GM21381 (cell line): ENCODE results near the gene RGS7.
"Not testable (repeated sequence)": the region's sequence is repeated elsewhere in the genome, so short reads cannot be mapped to it uniquely, and the experiment has no call there.

Experiments used
- ATAC-seq: cut with Tn5 transposase; IDR thresholded peaks from one replicate; pipeline ENCODE4 v1.9.1; 2021; ENCODE audit warnings: mild to moderate bottlenecking, moderate library complexity; ENCODE audit not compliant: unreplicated experiment

Gene RGS7

DNA sequence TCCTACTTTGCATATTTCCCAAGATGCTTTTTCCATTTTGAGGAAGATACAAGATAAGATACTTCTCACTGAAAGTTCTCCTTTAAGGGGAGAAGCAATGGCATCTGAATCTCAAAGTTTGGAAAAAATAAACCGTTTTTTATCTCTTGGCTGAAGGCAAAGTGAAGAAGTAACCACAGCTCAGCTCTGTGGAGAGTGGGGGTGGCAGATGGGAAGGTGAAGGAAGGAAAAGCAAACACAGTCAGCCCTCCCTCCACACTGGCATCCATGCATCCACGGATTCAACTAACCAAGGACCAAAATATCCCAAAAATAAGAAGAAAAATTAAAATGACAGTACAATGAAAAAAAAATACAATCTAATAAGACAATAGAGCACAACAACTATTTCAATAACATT is 211.1 kb downstream of the RGS7 start:
- ATAC-seq = no peak

DNA sequence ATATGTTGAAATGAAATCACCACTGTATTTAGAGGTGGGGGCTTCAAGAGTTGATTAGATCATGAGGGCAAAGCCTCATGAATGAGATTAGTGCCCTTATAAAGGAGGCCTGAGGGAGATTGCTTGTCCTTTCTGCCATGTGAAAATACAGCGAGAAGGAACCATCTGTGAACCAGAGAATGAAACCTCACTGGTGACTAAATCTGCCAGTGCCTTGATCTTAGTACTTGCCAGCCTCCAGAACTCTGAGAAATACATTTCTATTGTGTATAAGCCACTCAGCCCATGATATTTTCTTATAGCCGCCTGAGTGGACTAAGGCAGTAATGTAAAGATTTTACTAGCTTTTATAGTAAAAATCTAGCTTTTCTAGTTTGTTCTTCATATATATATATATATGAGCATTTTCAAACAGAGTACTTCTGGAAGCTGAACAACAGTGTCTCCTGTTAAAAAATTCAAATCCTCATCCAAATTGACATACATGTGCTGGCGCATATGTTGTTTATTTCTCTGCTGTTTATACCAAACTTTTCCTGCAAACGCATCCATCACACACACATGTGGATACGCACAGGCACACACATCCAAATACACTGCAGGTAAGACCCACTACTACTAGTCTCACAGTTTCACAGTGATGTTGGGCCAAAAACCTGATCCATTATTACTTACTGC is 213.1 kb downstream of the RGS7 start:
- ATAC-seq = no peak

DNA sequence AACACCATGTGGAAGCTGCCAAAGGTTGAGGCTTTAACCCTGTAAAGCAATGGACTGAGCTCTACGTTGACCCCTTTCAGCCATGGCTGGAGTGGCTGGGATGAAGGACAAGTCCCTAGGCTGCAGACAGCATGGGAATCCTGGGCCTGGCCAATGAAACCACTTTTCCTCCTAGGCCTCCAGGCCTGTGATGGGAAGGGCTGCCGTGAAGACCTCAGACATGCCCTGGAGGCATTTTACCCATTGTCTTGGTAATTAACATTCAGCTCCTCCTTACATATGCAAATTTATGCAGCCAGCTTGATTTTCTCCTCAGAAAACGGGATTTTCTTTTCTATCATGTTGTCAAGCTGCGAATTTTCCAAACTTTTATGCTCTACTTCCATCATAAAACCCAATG is 214.5 kb downstream of the RGS7 start:
- ATAC-seq = no peak

DNA sequence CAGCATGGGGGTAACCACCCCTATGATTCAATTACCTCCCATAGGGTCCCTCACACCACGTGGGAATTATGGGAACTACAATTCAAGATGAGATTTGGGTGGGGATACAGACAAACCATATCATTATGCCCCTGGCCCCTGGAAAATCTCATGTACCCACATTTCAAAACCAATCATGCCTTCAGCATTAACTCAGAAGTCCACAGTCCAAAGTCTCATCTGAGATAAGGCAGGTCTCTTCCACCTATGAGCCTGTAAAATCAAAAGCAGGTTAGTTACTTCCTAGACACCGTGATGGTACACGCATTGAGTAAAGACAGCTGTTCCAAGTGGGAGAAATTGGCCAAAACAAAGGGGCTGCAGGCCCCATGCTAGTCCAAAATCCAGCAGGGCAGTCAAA is 215.4 kb downstream of the RGS7 start:
- ATAC-seq = not testable (repeated sequence)

DNA sequence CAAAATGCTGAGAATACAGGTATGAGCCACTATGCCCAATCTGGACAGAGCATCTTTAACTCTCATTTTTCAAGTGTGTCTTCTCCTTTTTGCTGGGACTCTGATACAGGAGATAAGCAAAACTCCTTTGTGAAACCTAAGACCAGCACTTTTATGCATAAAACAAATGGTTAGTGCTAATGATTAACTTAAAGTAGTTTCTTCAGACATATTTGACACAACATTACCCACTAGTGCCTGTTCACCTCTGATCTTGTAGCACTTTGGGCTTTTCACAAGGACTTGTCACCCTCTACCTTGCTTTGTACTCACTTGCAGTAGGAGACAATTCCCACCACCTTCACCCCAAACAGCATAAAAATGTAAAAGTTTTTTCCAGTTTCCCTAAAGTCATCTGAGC is 216.3 kb downstream of the RGS7 start:
- no peak for ATAC-seq

DNA sequence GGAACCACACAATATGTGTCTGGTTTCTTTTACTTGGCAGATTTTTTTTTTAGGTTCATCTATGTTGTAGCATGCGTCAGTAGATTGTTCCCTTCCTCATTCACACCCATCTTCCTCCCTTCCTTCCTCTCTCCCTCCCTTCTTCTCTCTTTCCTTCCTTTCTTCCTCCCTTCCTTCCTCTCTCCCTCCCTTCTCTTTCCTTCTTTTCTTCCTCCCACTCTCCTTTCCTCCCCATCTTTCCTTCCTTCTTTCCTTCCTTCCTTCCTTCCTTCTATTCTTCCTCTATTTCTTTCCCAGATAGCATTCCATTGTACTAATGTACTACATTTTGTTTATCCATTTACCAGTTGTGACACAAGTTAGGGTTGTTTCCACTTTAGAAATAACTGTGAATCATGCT is 218.0 kb downstream of the RGS7 start:
- ATAC-seq = no peak

DNA sequence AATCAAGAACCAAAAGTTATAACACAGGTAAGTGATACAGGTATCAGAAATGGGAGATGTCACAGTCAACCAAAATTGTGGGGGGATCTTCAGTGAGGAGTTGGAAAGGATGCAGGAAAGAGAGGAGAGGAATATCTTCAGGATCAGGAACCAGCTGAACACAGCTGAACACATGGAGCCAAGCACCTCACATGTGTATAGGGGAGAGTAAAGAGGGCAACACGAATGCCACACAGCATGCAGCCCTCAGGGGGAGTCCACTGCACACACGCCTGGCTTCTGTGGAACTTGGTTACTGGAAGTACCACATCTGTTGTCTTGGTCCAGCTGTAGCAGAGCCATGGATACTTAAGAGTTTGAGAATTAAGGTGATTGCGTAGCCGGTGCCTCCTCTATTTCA is 218.8 kb downstream of the RGS7 start:
- no peak for ATAC-seq

DNA sequence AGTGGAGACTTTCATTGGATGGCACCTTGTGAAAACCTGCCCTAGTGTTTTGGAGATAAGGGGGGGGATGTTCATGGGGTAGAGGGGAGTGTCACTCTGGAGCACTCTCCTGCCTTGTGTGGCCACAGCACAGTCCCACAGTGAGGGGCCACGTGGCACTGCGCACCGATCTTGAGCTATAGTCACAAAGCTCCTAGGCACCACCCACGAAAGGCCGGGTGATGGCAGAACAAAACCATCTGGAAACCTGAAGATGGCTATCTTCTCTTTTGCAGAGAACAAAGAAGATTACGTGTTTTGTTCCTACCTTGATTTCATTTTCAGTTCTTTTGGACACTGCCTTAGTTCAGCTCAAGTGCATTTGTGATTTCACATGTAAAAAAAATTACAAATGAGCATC is 220.6 kb downstream of the RGS7 start:
- ATAC-seq = no peak

DNA sequence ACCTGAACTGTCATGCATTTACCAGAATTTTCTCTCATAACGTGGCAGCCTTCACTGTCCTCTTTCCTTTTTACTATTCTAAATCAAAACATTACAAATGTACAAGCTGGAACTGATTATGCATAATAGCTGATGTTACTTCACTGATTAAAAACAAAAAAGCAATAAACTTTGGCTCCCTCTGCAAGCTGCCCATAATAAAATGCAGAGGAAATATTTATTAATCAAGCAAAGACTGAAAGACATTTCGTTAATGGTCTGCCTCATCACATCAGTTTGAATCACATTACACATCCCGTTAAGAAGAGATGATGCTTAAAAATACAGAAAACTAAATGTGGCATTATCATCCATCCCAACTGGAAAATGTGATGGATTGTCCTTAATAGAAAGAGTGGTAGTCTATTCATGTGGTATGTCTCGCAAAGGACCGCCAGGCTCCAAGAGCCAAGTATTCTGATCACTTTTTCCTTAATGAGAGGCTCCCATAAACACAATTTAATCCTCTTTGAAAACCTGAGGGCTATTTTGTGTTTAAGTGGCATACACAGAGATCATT is 225.3 kb downstream of the RGS7 start:
- no peak for ATAC-seq

DNA sequence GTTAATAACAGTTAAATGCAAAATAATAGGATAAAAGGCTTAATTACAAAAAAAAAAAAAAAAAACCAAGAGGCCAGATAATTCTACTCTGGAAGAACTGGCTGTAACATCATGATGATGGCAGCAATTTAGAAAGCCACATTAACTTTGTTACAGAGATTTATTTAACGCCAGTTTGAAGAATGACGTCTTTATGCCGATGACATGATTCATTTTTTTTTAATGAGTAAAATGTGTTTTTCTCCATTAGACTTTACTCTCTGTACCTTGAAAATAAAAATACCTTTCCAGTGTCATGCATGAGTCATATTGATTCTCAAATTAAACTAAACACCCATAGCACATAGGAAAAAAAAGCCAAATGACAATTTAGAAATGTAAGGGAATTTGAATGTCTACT is 226.1 kb downstream of the RGS7 start:
- no peak for ATAC-seq

DNA sequence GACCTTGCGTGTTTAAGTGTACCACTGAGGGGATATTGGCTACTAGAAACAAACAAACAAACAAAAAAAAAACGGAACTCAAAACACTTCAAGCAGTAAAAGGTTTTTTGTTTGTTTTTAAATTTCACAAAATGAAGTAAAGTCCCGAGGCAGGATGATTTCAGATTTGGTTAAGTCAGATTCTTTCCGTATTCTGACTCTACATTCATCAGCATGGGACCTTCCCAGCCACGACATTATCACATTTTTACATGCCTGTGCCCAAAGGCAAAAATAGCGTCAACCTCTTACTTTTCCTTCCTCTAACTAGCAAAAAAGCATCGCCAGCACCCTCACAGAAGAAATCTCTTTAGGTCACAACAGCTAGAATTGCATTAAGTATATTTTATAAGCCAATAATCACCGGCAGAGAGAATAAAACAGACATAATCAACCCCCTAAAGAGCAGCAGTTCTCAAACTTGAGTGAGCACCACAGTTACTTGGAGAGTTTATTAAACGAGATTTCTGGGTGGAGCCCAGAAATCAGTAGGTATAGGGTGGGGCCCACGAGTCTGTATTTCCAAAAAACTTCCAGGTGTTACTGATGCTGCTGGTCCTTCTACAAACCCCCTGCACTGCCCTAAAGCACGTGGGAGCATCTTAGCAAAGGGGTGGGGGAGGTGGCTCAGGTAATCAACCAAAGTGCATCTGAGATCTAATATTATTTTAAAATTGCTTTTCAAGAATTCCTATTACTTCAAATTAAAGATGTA is 227.6 kb downstream of the RGS7 start:
- ATAC-seq = no peak

DNA sequence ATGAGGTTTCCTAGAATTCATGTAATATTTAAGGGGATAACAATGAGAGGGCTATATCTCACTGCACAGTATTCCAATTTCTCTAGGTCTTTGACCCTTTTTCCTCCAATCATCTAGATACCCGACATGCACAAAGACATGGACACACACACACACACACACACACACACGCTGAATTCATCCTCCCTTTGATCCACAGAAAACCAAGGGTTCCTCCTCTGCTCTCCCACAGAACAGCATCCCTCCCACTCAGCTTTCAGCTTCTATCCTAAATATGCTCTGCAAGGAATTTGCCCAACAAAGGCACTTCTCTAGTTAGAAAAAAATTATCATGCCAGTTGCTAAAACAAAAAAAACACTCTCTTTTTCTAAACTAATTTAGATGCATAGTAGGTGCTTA is 231.7 kb downstream of the RGS7 start:
- no peak for ATAC-seq

DNA sequence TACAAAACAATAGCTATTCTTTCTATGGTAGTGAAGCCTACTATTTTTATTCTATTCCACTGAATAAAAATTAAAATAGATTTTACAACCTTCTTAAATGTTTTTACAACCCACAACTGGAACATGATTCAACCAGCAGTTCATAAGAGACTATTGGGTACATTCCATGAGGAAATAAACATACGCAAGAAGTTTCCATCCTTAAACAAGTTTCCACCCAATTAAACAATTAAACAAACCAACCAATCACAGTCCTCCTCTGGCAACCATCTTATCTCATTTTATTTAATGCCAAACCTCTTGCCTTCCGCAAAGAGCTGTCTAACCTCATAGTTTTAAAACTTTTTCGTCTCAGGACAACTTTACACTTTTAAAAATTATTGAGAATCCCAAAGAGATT is 239.0 kb downstream of the RGS7 start:
- ATAC-seq = no peak

DNA sequence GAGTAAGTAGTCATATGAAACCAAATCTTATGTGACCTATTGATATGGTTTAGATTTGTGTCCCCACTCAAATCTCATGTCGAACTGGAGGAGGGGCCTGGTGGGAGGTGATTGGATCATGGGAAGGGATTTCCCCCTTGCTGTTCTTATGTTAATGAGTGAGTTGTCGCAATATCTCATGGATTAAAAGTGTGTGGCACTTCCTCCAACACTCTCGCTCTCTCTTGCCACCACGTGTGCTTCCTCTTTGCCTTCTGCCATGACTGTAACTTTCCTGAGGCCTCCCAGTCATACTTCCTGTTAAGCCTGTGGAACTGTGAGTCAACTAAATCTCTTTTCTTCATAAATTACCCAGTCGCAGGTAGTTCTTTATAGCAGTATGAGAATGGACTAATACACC is 241.2 kb downstream of the RGS7 start:
- no peak for ATAC-seq

DNA sequence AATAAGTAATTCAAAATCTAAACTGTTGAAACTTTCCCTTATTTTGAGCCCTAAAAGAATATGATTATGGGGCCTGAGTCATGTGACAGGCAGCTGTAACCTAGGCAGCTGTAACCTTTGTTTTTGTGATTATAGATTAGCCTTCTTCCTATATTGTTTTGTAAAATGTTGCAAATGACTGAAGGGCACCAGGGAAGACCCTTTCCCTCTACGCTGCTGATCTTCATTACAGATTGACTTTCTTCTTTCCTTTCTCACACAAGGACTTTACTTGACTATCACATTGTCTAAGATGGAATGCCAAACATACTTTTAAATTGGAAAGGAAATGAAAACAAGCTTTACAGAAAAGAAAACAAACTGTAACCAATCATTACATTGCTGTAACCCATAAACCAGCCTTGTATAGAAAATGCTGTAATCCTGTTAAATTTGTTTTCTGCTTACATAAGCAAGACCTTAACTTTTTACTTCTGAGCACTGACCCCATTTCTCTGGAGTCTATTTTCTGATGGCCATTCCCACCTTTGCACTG is 242.2 kb downstream of the RGS7 start:
- no peak for ATAC-seq

DNA sequence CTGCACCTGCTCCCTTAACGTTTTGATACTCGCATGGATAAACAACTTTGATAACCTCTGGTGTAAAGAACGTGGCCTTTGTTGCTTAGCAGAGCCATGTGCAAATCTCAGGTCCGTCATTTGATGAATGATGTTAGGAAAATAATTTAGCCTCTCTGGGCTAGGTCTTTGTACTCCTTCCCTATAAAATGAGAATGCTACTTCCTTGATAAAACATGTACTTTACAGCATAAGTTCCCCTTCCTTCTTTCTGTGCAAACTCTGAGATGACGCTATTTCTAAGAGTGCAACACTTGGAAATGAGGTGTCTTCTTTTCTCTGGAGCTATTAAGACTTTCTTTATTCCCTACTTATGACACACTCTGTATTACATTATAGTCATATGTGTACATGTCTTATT is 243.4 kb downstream of the RGS7 start:
- no peak for ATAC-seq

DNA sequence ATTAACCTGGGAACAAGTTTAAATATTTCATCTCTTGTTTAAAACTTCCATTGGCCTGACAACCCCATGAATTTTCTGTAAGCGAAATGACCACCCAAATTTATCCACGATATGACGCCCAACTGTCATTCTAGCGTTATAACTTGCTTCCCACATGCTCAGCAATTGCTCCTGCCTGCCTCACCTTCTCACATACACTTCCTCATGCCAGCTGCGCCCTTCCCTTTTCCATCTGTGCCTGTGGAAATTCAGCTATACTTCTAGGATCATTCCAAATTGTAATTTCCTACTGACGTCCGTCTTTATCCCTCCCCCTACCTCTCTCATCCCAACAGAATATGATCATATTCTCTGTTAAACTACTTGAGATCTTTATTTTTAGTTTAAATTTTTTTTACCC is 248.0 kb downstream of the RGS7 start:
- no peak for ATAC-seq

DNA sequence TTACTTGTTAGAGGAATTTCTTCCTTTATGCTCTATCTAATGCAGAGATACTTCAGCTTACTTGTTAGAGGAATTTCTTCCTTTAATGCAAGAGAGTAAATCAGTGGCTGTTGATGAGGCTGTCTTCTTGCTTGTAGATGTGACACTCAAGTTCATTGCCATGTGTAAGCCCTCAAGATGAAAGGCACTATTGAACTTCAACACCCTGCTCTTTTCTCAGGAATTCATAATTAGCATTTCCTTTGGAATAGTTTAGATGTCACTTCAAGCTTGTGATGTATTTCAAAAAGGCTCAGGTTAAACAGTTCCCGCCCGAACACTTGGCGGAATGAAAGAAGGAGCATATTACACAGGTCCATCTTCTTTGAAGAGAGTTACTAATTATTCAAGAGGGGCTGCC is 251.9 kb downstream of the RGS7 start:
- no peak for ATAC-seq

DNA sequence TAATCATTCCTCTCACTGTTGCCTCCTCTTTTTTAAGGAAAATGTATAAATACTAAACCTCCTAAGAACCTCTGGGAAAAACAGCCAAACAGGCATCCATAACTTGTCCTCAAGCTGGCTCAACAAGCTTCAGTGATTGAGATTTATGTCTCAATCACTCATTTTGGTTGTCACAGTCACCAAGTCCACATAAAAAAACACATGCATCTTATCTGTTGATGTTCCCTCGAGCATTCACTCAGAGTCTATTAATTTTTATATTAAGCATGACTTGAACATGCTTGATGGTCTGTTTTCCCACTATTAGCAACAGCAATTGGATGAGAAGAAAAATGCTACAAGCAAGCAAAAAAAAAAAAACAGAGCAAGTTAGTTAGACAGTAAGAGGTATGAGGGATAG is 254.3 kb downstream of the RGS7 start:
- no peak for ATAC-seq

DNA sequence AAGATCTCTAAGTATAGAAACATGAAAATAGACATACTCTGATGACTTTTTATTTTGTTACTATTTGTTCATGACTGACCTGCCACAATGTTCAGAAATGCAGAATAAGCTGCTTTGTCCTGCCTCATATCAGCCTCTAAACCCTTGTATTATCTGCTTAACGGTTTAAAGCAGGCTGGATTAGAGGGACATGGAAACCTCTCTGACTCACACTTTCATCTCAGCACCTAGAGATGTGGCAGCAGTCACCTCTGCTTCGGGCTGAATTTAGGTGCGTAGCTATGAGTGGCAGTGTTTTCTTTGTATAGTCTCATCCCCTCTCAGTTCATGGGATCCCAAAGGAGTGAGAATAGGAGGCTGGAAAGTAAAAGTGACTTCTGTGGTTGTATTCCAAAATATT is 255.4 kb downstream of the RGS7 start:
- ATAC-seq = no peak

DNA sequence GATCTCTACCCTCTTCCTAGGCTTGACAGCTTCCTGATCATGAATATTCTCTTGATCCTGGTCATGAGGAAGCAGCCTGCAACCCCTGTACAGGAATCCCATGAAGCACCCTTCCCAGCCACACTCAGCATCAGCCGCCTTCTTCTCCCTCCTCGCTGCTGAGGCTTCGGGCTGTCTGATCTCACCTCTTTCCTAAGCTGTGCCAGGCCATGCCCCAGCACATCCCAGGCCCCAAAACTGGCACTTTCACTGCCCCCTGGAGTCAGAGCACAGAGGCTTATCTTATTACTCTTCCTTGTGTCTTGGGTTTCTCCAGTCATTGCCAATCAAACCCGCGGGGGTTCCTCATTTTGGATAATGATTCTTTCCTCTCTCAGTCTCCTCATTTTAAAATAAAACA is 259.5 kb downstream of the RGS7 start:
- ATAC-seq = no peak

DNA sequence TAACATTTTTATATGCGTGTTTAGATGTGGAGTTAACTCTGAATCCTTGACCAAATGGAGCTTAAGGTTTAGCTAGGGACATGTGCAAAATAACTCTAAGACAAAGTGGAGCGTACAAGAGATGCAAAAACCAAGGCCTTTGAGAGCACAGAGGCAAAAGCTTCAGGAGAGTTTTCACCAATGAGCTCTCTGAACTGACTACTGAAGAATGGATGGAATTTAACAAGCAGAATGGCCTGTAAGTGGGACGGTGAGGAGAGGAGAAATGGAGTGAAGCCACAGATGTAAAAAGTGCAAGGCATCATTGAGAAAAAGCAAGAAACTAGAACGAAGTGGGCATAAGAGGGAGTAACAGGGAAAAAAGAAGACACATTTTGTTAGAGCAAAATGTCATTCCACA is 260.0 kb downstream of the RGS7 start:
- no peak for ATAC-seq
